SK-N-MC (cell line): ENCODE results near the gene AKT1.

ENCODE experiments used
- DNase-seq: peaks from one replicate; pipeline ENCODE4 v3.0.0-alpha.2; 2011; ENCODE audit warnings: low read depth, low spot score
- H3K27ac ChIP-seq: fragments of 200-600 bp; sonication (generic); 2 replicates; pipeline ENCODE4 v1.5.1; 2016; ENCODE audit warnings: mixed run types
- H3K36me3 ChIP-seq: fragments of 200-600 bp; sonication (generic); 2 replicates; pipeline ENCODE4 v1.6.1; 2017; ENCODE audit warnings: antibody characterized with exemption, low read length, mixed read lengths; ENCODE audit not compliant: insufficient read depth
- H3K4me3 ChIP-seq: fragments of 200-600 bp; sonication (generic); 2 replicates; pipeline ENCODE4 v1.5.1; 2016
- H3K9ac ChIP-seq: fragments of 200-600 bp; sonication (generic); 2 replicates; pipeline ENCODE4 v1.8.0; 2017; ENCODE audit warnings: mixed run types, mixed read lengths; ENCODE audit not compliant: insufficient read length
- H3K9me3 ChIP-seq: fragments of 200-600 bp; sonication (generic); 2 replicates; pipeline ENCODE4 v1.6.1; 2017; ENCODE audit warnings: low read depth, mild to moderate bottlenecking, antibody characterized with exemption, low read length, moderate library complexity, mixed read lengths
- EZH2 ChIP-seq: fragments of 200-600 bp; sonication (generic); IDR thresholded peaks from one replicate; pipeline ENCODE4 v1.6.1; 2017; ENCODE audit warnings: antibody characterized with exemption
- FOXP2 ChIP-seq: optimal IDR thresholded peaks from 2 replicates; pipeline ENCODE3; 2011; ENCODE audit warnings: mild to moderate bottlenecking, moderate library complexity; ENCODE audit not compliant: insufficient read depth; ENCODE audit errors: extremely low read length, control extremely low read depth
- POLR2AphosphoS5 ChIP-seq: IDR thresholded peaks from 2 replicates; pipeline ENCODE4 v1.6.1; 2012; ENCODE audit warnings: mild to moderate bottlenecking, low read depth, low read length, borderline replicate concordance

The AKT1 gene

DNA sequence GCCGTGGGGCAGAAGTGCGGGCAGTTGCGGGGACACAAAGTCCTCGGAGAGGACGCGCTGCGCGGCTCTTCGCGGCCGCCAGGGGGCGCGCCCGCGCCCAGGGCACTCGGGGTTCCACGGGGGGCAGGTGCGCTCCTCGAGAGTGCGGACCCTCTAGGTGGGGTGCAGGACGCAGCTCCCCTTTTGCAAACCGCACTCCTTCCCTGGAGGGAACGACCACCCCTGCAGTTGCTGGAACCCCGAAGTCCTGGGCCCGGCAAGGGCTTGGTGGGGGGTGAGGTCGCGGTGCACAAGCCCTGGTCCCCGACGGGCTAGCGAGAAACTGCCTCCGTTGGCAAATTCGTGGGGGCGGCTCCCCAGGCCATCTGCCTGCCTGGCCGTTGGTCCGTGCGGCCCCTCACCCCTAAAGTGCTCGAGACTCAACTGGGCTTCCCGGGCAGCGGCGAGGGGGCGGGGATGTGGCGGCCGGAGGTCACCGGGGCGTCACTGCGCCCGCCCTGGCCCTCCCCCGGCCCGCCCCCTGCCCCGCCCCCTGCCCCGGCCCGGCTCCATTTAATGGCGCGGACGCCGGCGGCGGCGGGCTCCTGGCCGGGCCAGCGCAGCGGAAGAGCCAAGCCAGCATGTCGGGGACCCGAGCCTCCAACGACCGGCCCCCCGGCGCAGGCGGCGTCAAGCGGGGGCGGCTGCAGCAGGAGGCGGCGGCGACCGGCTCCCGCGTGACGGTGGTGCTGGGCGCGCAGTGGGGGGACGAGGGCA, 71.7 kb downstream of the AKT1 start, which contains the start of gene ADSS1:
TSS of gene ADSS1 (plus strand) at position 579 of the 756 bp plus-strand sequence. CDS start at position 621, 42 bp downstream.
- Histone ChIP-seq H3K27ac (no peak within 1 kb of the TSS), H3K4me3 (peak within 1 kb of the TSS; percentile 61), H3K9me3 (no peaks in the 10 kb centered on the region), H3K36me3 (no peaks in the 10 kb centered on the region), H3K9ac (no peak within 1 kb of the TSS)
- DNase-seq, result no peak
- TF ChIP-seq EZH2 (no peak), POLR2AphosphoS5 (no peak), FOXP2 (no peak)

DNA sequence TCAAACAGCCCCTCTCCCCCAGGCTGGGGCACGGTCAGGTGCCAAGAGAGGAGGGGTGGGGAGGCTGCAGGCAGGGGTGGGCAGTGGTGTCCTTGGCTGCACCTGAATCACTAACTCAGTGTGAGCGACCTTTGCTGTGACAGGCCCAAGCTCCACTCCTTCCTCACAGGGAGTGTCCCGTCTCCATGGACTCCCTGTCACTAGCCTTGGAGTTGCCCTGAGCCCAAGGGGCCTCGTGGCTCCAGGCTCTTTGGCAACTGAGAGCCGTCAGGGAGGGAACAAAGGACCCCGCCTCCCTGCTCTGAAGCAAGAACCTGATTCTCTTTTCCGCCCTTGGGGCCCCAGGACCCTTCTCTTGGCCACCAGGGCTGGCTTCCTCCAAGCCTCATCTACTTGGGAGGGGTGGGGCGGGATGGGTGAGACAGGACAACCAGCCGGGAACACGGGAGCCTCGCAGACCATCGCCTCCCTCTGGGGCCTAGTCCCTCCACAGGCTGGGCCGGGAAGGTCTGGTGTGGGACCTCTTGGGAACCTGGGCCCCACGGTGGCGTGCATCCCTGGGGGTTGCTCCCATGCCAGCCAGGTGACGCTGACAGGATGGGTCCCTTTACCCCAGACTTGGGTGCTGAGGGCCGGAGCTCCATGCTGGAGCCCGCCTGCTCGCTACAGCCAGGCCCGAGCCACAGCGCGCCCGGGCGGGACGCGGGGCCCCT, 72.5 kb downstream of the AKT1 start:
- DNase-seq, result no peak
- Histone ChIP-seq H3K36me3 (no peaks in the 10 kb centered on the region), H3K27ac (no peak overlapping the region), H3K9me3 (no peaks in the 10 kb centered on the region), H3K9ac (no peak overlapping the region), H3K4me3 (no peak overlapping the region)
- no peak for TF ChIP-seq EZH2
- no peak for TF ChIP-seq POLR2AphosphoS5
- no peak for TF ChIP-seq FOXP2

DNA sequence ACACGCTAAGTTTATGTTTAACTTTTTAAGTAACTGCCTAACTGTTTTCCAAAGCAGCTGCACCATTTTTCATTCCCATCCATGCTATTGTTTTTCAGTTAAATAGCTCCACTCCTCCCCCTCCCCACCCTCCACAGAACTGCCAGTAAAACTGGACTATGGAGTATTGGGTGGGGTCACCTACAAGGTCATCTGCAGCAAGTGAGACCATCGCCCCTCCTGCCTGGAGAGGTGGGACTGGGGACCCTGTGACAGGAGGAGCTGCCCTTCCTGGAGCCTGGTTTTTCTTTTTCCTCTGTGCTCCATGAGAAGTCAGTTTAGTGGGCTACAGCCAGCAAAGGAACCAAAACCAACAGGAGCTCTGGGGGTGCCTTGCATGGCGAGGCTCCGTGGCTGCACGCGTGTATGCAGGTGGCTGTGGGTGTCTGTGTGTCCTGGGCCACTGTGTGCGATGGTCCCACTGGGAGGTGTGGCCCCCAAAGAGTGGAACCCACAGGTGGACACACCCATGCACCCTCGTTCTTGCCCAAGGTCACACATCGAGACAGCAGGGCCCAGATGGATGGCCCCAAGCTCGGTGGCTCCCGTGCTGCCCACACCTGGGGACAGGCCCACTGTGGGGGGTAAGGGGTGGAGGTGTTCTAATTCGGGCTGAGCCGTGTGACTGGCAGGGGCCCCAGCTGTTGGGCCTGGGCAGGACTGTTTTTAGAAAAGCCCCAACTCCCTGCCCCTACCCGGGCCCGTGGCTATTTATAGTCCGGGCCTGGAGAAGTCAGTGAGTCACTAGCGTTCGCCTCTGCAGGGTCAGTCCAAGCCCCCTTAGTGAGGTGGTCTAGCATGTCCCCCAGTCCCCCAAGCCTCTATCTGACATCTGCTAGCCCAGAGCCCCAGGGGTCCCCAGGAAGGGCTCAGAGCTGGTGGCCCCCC, 73.8 kb downstream of the AKT1 start:
- Histone ChIP-seq H3K9ac (no peak overlapping the region), H3K36me3 (no peaks in the 10 kb centered on the region)

More for the DNA sequence above, 73.8 kb downstream of the AKT1 start:
- Histone ChIP-seq H3K9me3 (no peaks in the 10 kb centered on the region), H3K4me3 (no peak overlapping the region), H3K27ac (no peak overlapping the region)
- DNase-seq, result no peak
- TF ChIP-seq FOXP2 (no peak), POLR2AphosphoS5 (no peak), EZH2 (no peak)
